Retinal pigment epithelial cell (primary cell): ENCODE results near the gene SEPHS1.

Experiments
- DNase-seq: peaks from one replicate; pipeline ENCODE4 v3.0.0-alpha.2; 2010; ENCODE audit warnings: low read depth
- H3K4me3 ChIP-seq: 2 replicates; pipeline ENCODE4 v1.5.1; 2011; ENCODE audit warnings: mild to moderate bottlenecking, low read length, control low read depth, moderate library complexity
- TF ChIP-seq, protein P1 (sequence below): conservative IDR thresholded peaks from 2 replicates; pipeline ENCODE4 v1.5.1; 2011; ENCODE audit warnings: low read depth, low read length, control low read depth, inconsistent platforms

Gene SEPHS1

DNA sequence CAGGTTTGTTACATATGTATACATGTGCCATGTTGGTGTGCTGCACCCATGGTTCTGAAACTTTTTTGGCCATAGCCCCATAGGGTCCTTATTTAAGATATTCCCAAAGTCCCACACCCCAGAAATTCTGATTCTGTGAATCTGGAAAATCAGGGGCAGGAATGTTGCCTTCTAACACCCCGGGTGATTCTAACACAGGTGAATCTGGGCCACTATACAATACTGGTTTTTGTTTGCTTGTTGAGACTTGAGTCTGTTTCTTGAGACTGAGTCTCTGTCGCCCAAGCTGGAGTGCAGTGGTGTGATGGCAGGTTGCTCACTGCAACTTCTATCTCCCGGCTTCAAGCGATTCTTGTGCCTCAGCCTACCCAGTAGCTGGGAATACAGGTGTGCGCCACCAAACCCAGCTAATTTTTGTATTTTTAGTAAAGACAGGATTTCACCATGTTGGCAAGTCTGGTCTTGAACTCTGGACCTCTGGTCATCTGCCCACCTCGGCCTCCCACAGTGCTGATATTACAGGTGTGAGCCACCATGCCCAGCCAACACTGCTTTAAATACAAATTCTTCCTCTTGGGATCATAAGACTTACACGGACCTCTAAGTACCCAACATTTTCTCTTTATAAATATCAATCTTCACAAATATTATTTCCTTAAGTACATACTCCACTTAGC is 31.3 kb downstream of the SEPHS1 start:
- no peak overlapping the region for H3K4me3 ChIP-seq
- no peak for DNase-seq
- TF ChIP-seq, protein P1, sequence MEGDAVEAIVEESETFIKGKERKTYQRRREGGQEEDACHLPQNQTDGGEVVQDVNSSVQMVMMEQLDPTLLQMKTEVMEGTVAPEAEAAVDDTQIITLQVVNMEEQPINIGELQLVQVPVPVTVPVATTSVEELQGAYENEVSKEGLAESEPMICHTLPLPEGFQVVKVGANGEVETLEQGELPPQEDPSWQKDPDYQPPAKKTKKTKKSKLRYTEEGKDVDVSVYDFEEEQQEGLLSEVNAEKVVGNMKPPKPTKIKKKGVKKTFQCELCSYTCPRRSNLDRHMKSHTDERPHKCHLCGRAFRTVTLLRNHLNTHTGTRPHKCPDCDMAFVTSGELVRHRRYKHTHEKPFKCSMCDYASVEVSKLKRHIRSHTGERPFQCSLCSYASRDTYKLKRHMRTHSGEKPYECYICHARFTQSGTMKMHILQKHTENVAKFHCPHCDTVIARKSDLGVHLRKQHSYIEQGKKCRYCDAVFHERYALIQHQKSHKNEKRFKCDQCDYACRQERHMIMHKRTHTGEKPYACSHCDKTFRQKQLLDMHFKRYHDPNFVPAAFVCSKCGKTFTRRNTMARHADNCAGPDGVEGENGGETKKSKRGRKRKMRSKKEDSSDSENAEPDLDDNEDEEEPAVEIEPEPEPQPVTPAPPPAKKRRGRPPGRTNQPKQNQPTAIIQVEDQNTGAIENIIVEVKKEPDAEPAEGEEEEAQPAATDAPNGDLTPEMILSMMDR = no peak

DNA sequence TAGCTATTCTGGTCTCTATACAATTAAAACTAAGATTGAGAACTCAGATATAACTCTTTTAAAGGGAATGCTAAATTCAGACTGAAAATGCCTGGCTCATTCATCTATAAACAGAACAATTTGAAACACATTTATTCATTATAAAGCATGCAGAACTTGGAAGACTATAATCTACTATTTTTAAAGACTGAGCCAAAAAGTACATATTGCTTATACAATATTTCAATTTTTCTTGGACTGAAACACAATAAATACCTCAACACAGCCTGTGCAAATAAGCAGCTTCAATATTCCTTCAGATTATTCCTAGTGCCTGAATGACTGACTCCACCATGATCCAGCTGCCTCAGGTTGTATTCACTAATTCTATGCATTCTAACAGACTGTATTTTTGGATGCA is 32.7 kb downstream of the SEPHS1 start:
- no peak overlapping the region for H3K4me3 ChIP-seq
- DNase-seq = no peak
- TF ChIP-seq, protein P1 = no peak

DNA sequence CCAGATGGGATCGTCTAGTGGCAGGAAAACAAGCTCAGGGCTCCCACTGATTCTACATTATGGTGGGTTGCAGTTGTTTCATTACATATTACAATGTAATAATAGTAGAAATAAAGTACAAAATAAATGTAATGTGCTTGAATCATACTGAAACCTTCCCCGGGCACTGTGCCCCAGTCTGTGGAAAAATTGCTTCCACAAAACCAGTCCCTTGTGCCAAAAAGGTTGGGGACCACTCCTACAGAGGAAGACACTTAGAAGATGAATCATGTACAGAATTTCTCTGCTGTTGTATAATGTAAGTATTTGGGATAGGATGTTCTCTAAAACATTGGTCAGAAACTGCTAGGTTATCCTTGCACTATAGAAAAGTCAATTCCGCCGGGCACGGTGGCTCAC is 36.9 kb downstream of the SEPHS1 start:
- DNase-seq = no peak
- H3K4me3 ChIP-seq = no peak overlapping the region
- TF ChIP-seq, protein P1 = no peak

DNA sequence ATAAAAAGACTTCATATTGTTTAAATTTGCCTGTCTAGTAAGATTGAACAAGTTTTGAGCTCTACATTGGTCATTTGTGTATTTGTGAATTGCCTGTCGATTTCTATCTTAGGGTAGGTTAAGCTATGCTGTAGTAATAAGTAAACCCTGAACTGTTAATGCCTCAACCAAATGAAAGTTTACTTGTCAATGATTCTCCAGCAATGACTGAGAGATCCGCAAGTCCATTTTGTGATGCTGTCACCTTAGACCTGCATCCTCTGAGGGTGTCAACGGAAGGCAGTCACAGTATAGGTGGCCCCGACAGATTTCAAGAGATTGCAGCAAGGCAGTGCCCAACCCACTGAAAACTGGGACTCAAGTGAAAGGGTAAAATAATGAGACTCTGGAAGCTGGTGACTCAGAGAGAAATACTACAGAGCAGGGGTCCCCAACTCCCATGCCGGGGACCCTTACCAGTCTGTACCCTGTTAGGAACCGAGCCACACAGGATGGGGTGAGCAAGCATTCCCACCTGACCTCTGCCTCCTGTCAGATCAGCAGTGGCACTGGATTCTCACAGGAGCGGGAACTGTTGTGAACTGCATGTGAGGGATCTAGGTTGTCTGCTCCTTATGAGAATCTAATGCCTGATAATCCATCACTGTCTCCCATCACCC is 37.4 kb downstream of the SEPHS1 start:
- TF ChIP-seq, protein P1 = no peak
- H3K4me3 ChIP-seq = no peak overlapping the region
- DNase-seq = no peak

DNA sequence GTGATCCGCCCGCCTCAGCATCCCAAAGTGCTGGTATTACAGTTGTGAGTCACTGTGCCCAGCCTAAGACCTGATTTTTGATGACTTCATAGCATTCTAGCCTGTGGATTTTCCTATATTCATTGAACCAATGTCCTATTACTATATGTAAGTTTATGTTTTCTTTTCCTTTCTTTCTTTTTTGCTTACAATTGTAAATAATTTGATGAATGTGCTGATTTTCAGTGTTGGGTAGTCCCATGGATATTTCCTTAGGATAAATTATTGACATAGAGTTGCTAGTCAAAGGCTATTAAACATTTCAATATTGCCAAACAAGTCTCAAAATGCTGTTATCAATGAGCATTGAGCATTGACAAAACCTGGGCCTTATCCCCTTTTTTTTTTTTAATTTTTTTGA is 38.3 kb downstream of the SEPHS1 start:
- DNase-seq = no peak
- no peak overlapping the region for H3K4me3 ChIP-seq
- TF ChIP-seq, protein P1 = no peak

DNA sequence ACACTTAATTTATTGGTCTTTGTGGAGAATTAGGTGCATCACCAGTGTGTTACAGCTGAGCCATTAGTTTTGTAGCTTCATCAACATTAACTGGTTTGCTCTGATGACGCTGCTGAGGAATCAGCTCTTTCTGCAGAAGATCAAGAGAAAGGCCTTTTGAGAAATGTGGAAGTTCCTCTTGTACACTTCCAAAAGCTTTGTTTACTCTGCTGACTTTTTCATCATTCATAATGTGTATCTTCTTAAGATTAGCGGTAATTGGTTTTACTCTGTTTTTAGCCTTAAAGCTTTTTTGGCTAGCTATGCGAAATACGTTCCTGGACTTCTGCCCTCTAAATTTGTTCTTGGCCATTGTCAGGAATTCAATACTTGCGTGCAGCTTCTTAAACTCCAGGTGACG is 40.0 kb downstream of the SEPHS1 start:
- H3K4me3 ChIP-seq = no peak overlapping the region
- no peak for DNase-seq
- TF ChIP-seq, protein P1 = no peak

DNA sequence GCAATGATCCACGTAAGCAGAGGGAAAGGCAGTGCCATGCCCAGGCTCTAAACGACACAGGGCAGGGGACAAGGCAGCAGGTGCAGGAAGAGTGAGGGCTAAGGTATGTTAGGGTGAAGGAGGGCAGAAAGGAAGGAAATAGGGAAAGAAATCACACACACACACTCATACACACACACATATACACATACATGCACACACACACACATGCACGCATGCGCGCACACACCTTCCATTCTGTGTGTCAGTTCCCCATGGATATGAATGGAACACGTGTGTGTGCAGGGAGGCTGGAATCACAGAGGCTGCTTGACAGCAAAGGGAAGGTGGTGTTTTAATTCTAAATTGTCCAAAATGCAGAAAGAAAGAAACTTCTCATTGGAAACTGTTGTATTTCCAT is 42.0 kb downstream of the SEPHS1 start:
- TF ChIP-seq, protein P1 = no peak
- no peak for DNase-seq
- no peak overlapping the region for H3K4me3 ChIP-seq
